ENCODE measurements around the gene KLF15. TPM values are rescaled to one million over a fixed set of nuclear protein-coding genes. Genes with fewer than 3 reads are reported as not detected.

KLF15 gene
- total and polyA plus RNA-seq, 2 of the 4 experiments (the other 2 are of a cell fraction): 0.18 to 0.24 TPM

DNA sequence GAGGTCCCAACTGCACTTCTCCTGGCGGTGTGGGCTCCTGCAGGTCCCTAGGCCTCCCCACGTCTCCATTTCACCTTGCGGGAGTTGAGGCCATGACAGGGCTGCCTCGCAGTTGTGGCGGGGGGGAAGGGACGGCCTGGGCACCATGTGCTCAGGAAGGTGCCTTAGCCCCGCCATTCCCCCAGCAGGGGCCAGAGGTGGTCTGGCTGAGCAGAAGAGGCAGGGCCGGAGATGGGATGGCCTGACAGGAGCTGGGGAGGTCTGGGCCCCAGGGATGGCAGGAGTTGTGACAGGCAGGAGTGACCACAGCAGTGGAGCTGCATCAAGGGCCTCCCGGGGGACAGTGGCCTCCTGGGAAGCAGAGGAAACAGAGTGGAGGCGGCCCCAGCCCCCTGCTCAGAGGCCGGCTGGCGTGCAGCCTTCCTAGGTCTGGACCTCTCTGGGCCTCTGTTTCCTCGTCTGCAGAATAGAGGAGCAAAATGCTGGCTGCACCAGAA lies 18.7 kb upstream of the KLF15 start:
- intact Hi-C loops (cut with micrococcal nuclease): no loop called here
- Histone ChIP-seq H3K9me1 (ENCODE audit: insufficient read depth, low read length) (no peaks in the 10 kb centered on the region), H3K4ac (ENCODE audit: low read depth, low read length) (no peak overlapping the region), H2BK20ac (ENCODE audit: low read depth, low read length) (no peak overlapping the region), H2BK120ac (ENCODE audit: low read depth, low read length) (no peak overlapping the region), H3K18ac (ENCODE audit: low read depth, low read length) (no peak overlapping the region), H3K4me1 (ENCODE audit: control insufficient read depth, insufficient read depth, low read length) (no peaks in the 10 kb centered on the region), H2BK5ac (ENCODE audit: low read depth, low read length, poor library complexity, severe bottlenecking) (no peak overlapping the region), H3K4me2 (ENCODE audit: low read depth, low read length) (no peak overlapping the region), H4K8ac (ENCODE audit: low read depth in 2 of 2, low read length in 2 of 2) (no peak overlapping the region), H3K23ac (ENCODE audit: low read depth, low read length) (no peak overlapping the region), H2BK15ac (ENCODE audit: low read depth, low read length) (no peak overlapping the region), H3K27ac (ENCODE audit: insufficient read depth, low read length) (no peak overlapping the region), H3K4me3 (ENCODE audit: insufficient read depth, low read depth, low read length) (no peak overlapping the region), H4K91ac (ENCODE audit: insufficient read depth, low read depth, low read length) (no peak overlapping the region), H3K79me1 (ENCODE audit: low read depth in 1 of 2, low read length in 2 of 2) (no peaks in the 10 kb centered on the region), H3K14ac (replicated peaks; ENCODE audit: low read depth, low read length) (no peak overlapping the region), H2AK5ac (ENCODE audit: low read depth, low read length) (no peak overlapping the region), H3K27me3 (ENCODE audit: control insufficient read depth, insufficient read depth, low read length) (peaks cover 39% of the 10 kb centered on the region), H3K9me3 (ENCODE audit: control insufficient read depth, insufficient read depth, low read length) (peaks cover 8% of the 10 kb centered on the region), H3K36me3 (ENCODE audit: control insufficient read depth, insufficient read depth, low read length) (no peaks in the 10 kb centered on the region), H2AK9ac (replicated peaks; ENCODE audit: low read depth, low read length, poor library complexity) (no peak overlapping the region), H3K56ac (ENCODE audit: extremely low read depth, insufficient read depth, low read length) (no peak overlapping the region), H2AFZ (replicated peaks; ENCODE audit: low read length, poor library complexity) (no peak overlapping the region), H3K9ac (ENCODE audit: low read depth, low read length) (no peak overlapping the region), H4K5ac (ENCODE audit: low read depth, low read length) (no peak overlapping the region), H4K20me1 (ENCODE audit: insufficient read depth, low read length) (no peaks in the 10 kb centered on the region; the same call in 1 of the 2 replicates)
- dilution Hi-C loops (cut with HindIII; ENCODE audit: low sequenced_read_pairs, unreplicated experiment): no loop called here
- 56% methylated on average over 4 of the region's 13 CpGs; no CpG with 5 or more reads in 1 of the 2 experiments for WGBS, 2 experiments (ENCODE audit: extremely low coverage in 2 of 2, insufficient read length in 1 of 2)
- no peak for ATAC-seq (ENCODE audit: low read depth)
- POLR2A ChIA-PET (ENCODE audit: unreplicated experiment): no interaction called here
- TF ChIP-seq MXI1 (IDR thresholded peaks at IDR 0.05; ENCODE audit: borderline replicate concordance, low read depth, low read length): no peak
- TF ChIP-seq POLR2A (IDR thresholded peaks at IDR 0.05; ENCODE audit: low read depth, low read length): no peak
- TF ChIP-seq NFE2L2 (IDR thresholded peaks at IDR 0.05; ENCODE audit: low read depth, low read length): no peak
- TF ChIP-seq RFX5 (IDR thresholded peaks at IDR 0.05; ENCODE audit: low read depth, low read length): no peak
- TF ChIP-seq, protein P1, sequence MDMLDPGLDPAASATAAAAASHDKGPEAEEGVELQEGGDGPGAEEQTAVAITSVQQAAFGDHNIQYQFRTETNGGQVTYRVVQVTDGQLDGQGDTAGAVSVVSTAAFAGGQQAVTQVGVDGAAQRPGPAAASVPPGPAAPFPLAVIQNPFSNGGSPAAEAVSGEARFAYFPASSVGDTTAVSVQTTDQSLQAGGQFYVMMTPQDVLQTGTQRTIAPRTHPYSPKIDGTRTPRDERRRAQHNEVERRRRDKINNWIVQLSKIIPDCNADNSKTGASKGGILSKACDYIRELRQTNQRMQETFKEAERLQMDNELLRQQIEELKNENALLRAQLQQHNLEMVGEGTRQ (IDR thresholded peaks at IDR 0.05; ENCODE audit: low read depth, low read length): no peak
- no peak for TF ChIP-seq MAFK (IDR thresholded peaks at IDR 0.05; ENCODE audit: low read depth, low read length)
- TF ChIP-seq CHD1 (IDR thresholded peaks at IDR 0.05; ENCODE audit: low read depth, low read length): no peak
- no peak for TF ChIP-seq RCOR1 (IDR thresholded peaks at IDR 0.05; ENCODE audit: insufficient replicate concordance, low read length)
- TF ChIP-seq CEBPB (IDR thresholded peaks at IDR 0.05; ENCODE audit: low read depth, low read length): no peak
- no peak for TF ChIP-seq BHLHE40 (IDR thresholded peaks at IDR 0.05; ENCODE audit: low read depth, low read length)
- TF ChIP-seq SMC3 (IDR thresholded peaks at IDR 0.05; ENCODE audit: low read depth, low read length): no peak
- TF ChIP-seq MAZ (IDR thresholded peaks at IDR 0.05; ENCODE audit: borderline replicate concordance, low read depth, low read length): no peak
- TF ChIP-seq RAD21 (IDR thresholded peaks at IDR 0.05; ENCODE audit: low read length): no peak
- TF ChIP-seq, protein P2, sequence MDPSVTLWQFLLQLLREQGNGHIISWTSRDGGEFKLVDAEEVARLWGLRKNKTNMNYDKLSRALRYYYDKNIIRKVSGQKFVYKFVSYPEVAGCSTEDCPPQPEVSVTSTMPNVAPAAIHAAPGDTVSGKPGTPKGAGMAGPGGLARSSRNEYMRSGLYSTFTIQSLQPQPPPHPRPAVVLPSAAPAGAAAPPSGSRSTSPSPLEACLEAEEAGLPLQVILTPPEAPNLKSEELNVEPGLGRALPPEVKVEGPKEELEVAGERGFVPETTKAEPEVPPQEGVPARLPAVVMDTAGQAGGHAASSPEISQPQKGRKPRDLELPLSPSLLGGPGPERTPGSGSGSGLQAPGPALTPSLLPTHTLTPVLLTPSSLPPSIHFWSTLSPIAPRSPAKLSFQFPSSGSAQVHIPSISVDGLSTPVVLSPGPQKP (IDR thresholded peaks at IDR 0.05; ENCODE audit: borderline replicate concordance, low read depth, low read length): no peak
- TF ChIP-seq, protein P3, sequence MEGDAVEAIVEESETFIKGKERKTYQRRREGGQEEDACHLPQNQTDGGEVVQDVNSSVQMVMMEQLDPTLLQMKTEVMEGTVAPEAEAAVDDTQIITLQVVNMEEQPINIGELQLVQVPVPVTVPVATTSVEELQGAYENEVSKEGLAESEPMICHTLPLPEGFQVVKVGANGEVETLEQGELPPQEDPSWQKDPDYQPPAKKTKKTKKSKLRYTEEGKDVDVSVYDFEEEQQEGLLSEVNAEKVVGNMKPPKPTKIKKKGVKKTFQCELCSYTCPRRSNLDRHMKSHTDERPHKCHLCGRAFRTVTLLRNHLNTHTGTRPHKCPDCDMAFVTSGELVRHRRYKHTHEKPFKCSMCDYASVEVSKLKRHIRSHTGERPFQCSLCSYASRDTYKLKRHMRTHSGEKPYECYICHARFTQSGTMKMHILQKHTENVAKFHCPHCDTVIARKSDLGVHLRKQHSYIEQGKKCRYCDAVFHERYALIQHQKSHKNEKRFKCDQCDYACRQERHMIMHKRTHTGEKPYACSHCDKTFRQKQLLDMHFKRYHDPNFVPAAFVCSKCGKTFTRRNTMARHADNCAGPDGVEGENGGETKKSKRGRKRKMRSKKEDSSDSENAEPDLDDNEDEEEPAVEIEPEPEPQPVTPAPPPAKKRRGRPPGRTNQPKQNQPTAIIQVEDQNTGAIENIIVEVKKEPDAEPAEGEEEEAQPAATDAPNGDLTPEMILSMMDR (conservative IDR thresholded peaks at IDR 0.05; ENCODE audit: low read depth, low read length): no peak
- no peak for TF ChIP-seq FOS (IDR thresholded peaks at IDR 0.05; ENCODE audit: low read depth, low read length)
- CTCF ChIA-PET: no interaction called here
- no peak for DNase-seq
- in situ Hi-C loops (cut with MboI; ENCODE audit: low sequenced_read_pairs): loop anchor here (10.0 to 25.0 kb wide), 3 partner anchors 121 to 414 kb away; partner anchors contain the start of gene ROPN1B
- BruUV-seq (replicated peaks): no TSS peak
